Osteocyte (in vitro differentiated cells): ENCODE measurements around the gene PDZRN4. TPM values are rescaled to one million over a fixed set of nuclear protein-coding genes. Genes with fewer than 3 reads are reported as not detected.

ENCODE experiments used
- DNase-seq: peaks from one replicate; pipeline ENCODE4 v3.0.0; 2021; ENCODE audit warnings: mixed read lengths; ENCODE audit not compliant: unreplicated experiment; ENCODE audit errors: extremely low spot score
- H3K27ac Mint-ChIP-seq: one replicate; pipeline ENCODE4 v1.8.0; 2021; ENCODE audit warnings: mild to moderate bottlenecking, mixed read lengths; ENCODE audit not compliant: unreplicated experiment
- H3K27me3 Mint-ChIP-seq: one replicate; pipeline ENCODE4 v1.8.0; 2021; ENCODE audit warnings: mixed read lengths; ENCODE audit not compliant: unreplicated experiment
- H3K36me3 Mint-ChIP-seq: one replicate; pipeline ENCODE4 v1.8.0; 2021; ENCODE audit warnings: mixed read lengths; ENCODE audit not compliant: unreplicated experiment
- H3K4me1 Mint-ChIP-seq: one replicate; pipeline ENCODE4 v1.8.0; 2021; ENCODE audit warnings: mixed read lengths; ENCODE audit not compliant: unreplicated experiment
- H3K4me3 Mint-ChIP-seq: one replicate; pipeline ENCODE4 v1.8.0; 2021; ENCODE audit warnings: mild to moderate bottlenecking, moderate library complexity, mixed read lengths; ENCODE audit not compliant: unreplicated experiment
- H3K9me3 Mint-ChIP-seq: one replicate; pipeline ENCODE4 v1.8.0; 2021; ENCODE audit warnings: mixed read lengths; ENCODE audit not compliant: unreplicated experiment
- total RNA-seq: library from RNA; stranded (reverse); gene quantifications from 2 replicates; pipeline ENCODE4 v1.2.1, GENCODE V29; 2021
- TF ChIP-seq, protein P1 (sequence below): fragments of 200-600 bp; sonication (generic); IDR thresholded peaks from 2 replicates; pipeline ENCODE4 v1.5.0; 2021; ENCODE audit warnings: antibody characterized with exemption, mild to moderate bottlenecking, moderate library complexity

PDZRN4 gene
- total RNA-seq, 1 donor from 2014 or later: not detected

GRCh38 chr12:41563051-41563450 lies 374.9 kb downstream of the PDZRN4 start:
- TF ChIP-seq, protein P1, sequence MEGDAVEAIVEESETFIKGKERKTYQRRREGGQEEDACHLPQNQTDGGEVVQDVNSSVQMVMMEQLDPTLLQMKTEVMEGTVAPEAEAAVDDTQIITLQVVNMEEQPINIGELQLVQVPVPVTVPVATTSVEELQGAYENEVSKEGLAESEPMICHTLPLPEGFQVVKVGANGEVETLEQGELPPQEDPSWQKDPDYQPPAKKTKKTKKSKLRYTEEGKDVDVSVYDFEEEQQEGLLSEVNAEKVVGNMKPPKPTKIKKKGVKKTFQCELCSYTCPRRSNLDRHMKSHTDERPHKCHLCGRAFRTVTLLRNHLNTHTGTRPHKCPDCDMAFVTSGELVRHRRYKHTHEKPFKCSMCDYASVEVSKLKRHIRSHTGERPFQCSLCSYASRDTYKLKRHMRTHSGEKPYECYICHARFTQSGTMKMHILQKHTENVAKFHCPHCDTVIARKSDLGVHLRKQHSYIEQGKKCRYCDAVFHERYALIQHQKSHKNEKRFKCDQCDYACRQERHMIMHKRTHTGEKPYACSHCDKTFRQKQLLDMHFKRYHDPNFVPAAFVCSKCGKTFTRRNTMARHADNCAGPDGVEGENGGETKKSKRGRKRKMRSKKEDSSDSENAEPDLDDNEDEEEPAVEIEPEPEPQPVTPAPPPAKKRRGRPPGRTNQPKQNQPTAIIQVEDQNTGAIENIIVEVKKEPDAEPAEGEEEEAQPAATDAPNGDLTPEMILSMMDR: no peak
- H3K9me3 Mint-ChIP-seq: no peaks in the 10 kb centered on the region
- no peak for DNase-seq
- no peak overlapping the region for H3K27ac Mint-ChIP-seq
- no peaks in the 10 kb centered on the region for H3K4me1 Mint-ChIP-seq
- no peak overlapping the region for H3K4me3 Mint-ChIP-seq
- H3K27me3 Mint-ChIP-seq: peaks cover 3% of the 10 kb centered on the region
- no peaks in the 10 kb centered on the region for H3K36me3 Mint-ChIP-seq

DNA sequence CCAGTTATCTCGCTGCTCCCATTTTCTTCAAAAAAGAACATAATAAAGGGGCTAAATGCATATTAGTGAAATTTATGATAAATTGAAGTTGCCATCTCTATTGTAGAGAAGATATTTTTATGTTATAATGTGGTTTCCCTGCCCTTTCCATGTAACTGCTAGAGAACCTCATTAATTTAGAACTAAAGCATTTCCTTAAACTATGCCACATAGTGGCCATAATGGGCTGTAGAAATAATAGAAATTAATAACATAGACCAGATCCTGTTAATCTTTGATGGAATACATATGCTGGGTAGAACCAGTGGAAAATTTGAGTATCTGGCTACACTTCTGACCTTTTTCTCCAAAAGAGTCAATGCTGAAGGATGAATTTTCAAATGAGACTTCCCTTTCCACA lies 376.7 kb downstream of the PDZRN4 start:
- Mint-ChIP-seq H3K4me3 (no peak overlapping the region), H3K4me1 (no peaks in the 10 kb centered on the region), H3K9me3 (no peaks in the 10 kb centered on the region), H3K36me3 (no peaks in the 10 kb centered on the region), H3K27ac (no peak overlapping the region), H3K27me3 (peaks cover 3% of the 10 kb centered on the region)
- no peak for DNase-seq
- TF ChIP-seq, protein P1: peak; percentile 18

DNA sequence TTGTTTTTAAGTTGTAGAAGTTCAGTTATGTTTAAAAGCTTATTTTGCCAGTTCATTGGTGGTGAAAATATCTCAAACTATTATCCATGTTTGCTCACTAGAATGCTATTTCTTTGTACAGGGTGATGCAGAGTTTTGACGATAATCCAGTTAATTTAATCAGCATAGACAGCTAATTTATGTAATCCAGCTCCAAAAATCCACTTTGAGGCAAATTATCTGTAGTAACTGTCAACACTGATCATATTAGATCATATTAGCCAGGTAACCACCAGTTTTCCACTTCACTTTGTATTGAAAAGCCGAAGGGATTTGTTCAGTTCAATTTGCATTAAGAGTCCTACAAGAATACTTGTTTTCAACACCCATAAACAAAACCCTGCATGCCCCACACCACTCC lies 378.6 kb downstream of the PDZRN4 start:
- no peaks in the 10 kb centered on the region for H3K9me3 Mint-ChIP-seq
- no peak overlapping the region for H3K4me3 Mint-ChIP-seq
- peaks cover 3% of the 10 kb centered on the region for H3K27me3 Mint-ChIP-seq
- no peak overlapping the region for H3K27ac Mint-ChIP-seq
- TF ChIP-seq, protein P1: no peak
- no peaks in the 10 kb centered on the region for H3K4me1 Mint-ChIP-seq
- H3K36me3 Mint-ChIP-seq: no peaks in the 10 kb centered on the region
- DNase-seq: no peak

- TF ChIP-seq, protein P1: no peak
- Mint-ChIP-seq H3K36me3 (no peaks in the 10 kb centered on the region), H3K27ac (no peak overlapping the region), H3K27me3 (no peaks in the 10 kb centered on the region), H3K4me1 (no peaks in the 10 kb centered on the region), H3K9me3 (no peaks in the 10 kb centered on the region), H3K4me3 (no peak overlapping the region)
- DNase-seq: no peak
Observed at GRCh38 chr12:41573445-41573844, 385.3 kb downstream of the PDZRN4 start.

DNA sequence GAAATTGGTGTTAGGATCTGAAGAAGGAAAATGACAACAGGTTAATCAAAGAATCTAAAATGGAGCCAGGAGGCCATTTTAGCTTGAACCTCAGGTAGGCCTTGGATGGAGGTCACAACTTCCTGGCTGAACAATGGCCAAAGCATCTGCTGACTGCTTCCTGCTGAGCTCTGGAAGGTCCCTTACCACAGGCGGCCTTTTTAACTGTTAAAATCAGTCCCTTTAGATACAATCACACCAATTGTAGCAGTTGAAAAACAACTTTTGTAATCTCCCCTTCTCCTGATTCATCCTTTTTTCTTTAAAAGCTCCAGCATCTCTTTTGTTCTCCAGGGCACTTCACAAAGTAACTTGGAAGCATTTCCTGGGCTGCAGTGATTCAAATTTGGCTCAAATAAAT lies 388.8 kb downstream of the PDZRN4 start:
- H3K27ac Mint-ChIP-seq: no peak overlapping the region
- TF ChIP-seq, protein P1: no peak
- no peak overlapping the region for H3K4me3 Mint-ChIP-seq
- H3K9me3 Mint-ChIP-seq: no peaks in the 10 kb centered on the region
- no peak for DNase-seq
- no peaks in the 10 kb centered on the region for H3K4me1 Mint-ChIP-seq
- no peaks in the 10 kb centered on the region for H3K36me3 Mint-ChIP-seq
- no peaks in the 10 kb centered on the region for H3K27me3 Mint-ChIP-seq
